ENCODE data around the gene PREP. TPM values are rescaled to one million over a fixed set of nuclear protein-coding genes. Genes with fewer than 3 reads are reported as not detected.

PREP gene
- total and polyA plus RNA-seq, 4 experiments from 2014 or later = 29.8 to 43.6 (median 34.6) TPM

- CTCF ChIA-PET (ENCODE audit: partially characterized antibody) = no interaction called here
- Mint-ChIP-seq H3K4me3 (no peak overlapping the region), H3K9me3 (peaks cover 0 to 1% (median 0%) of the 10 kb centered on the region in 8 donors), H3K27me3 (no peaks in the 10 kb centered on the region), H3K36me3 (peaks cover 90 to 96% of the 10 kb centered on the region in 2 donors), H3K27ac (no peak overlapping the region), H3K4me1 (peaks cover 0 to 2% (median 0%) of the 10 kb centered on the region in 4 donors)
- Histone ChIP-seq H3K9me3 (ENCODE audit: control insufficient read depth in 1 of 2, low read length in 2 of 2) (no peaks in the 10 kb centered on the region), H3K27me3 (ENCODE audit: insufficient read depth, low read length) (no peaks in the 10 kb centered on the region), H3K27ac (ENCODE audit: low read depth, low read length) (no peak overlapping the region), H3K4me1 (ENCODE audit: insufficient read depth, low read length) (no peaks in the 10 kb centered on the region), H3K4me3 (ENCODE audit: low read length in 2 of 2) (no peak overlapping the region), H3K36me3 (ENCODE audit: insufficient read depth, low read length) (peaks cover 35% of the 10 kb centered on the region)
- intact Hi-C loops (cut with micrococcal nuclease) = no loop called here
- POLR2A ChIA-PET (ENCODE audit: partially characterized antibody) = no interaction called here
- no peak for DNase-seq
These were observed 120.0 kb downstream of the PREP start for GRCh38 chr6:105282631-105283585.

- CTCF ChIA-PET (ENCODE audit: partially characterized antibody) = interaction anchor here (1.0 kb wide), 1 partner anchor 8 kb away, joined by 3 read pairs; no protein-coding TSS in a partner anchor
- H3K27ac ChIP-seq (ENCODE audit: low read depth, low read length) = no peak overlapping the region
- no peaks in the 10 kb centered on the region for H3K27me3 Mint-ChIP-seq
- no peaks in the 10 kb centered on the region for H3K9me3 ChIP-seq (ENCODE audit: control insufficient read depth in 1 of 2, low read length in 2 of 2)
- H3K36me3 ChIP-seq (ENCODE audit: insufficient read depth, low read length) = peaks cover 43% of the 10 kb centered on the region
- no peak for DNase-seq
- no peaks in the 10 kb centered on the region for H3K4me1 ChIP-seq (ENCODE audit: insufficient read depth, low read length)
- intact Hi-C loops (cut with micrococcal nuclease) = no loop called here
- no peak overlapping the region for H3K4me3 Mint-ChIP-seq
- no peaks in the 10 kb centered on the region for H3K27me3 ChIP-seq (ENCODE audit: insufficient read depth, low read length)
- POLR2A ChIA-PET (ENCODE audit: partially characterized antibody) = no interaction called here
- H3K9me3 Mint-ChIP-seq = peaks cover 0 to 2% (median 0%) of the 10 kb centered on the region in 8 donors
- H3K36me3 Mint-ChIP-seq = peaks cover 89 to 90% of the 10 kb centered on the region in 2 donors
- H3K4me1 Mint-ChIP-seq = no peaks in the 10 kb centered on the region
- H3K4me3 ChIP-seq (ENCODE audit: low read length in 2 of 2) = no peak overlapping the region
- peak overlapping the region in 1 of 7 donors; percentile 23 for H3K27ac Mint-ChIP-seq
These were observed 122.8 kb downstream of the PREP start for GRCh38 chr6:105280033-105280432.

GRCh38 chr6:105279463-105279862, 123.4 kb downstream of the PREP start:
- intact Hi-C loops (cut with micrococcal nuclease) = no loop called here
- no peaks in the 10 kb centered on the region for H3K27me3 Mint-ChIP-seq
- no peaks in the 10 kb centered on the region for H3K4me1 ChIP-seq (ENCODE audit: insufficient read depth, low read length)
- no peak overlapping the region for H3K4me3 ChIP-seq (ENCODE audit: low read length in 2 of 2)
- H3K36me3 Mint-ChIP-seq = peaks cover 84% of the 10 kb centered on the region in 2 donors
- peaks cover 43% of the 10 kb centered on the region for H3K36me3 ChIP-seq (ENCODE audit: insufficient read depth, low read length)
- no peak overlapping the region for H3K27ac ChIP-seq (ENCODE audit: low read depth, low read length)
- ChIA-PET POLR2A (ENCODE audit: partially characterized antibody) (no interaction called here), CTCF (ENCODE audit: partially characterized antibody) (interaction anchor here (1.0 kb wide), 1 partner anchor 8 kb away, joined by 3 read pairs; no protein-coding TSS in a partner anchor)
- no peak overlapping the region for H3K4me3 Mint-ChIP-seq
- peaks cover 0 to 2% (median 0%) of the 10 kb centered on the region in 8 donors for H3K9me3 Mint-ChIP-seq
- no peak for DNase-seq
- no peaks in the 10 kb centered on the region for H3K27me3 ChIP-seq (ENCODE audit: insufficient read depth, low read length)
- H3K9me3 ChIP-seq (ENCODE audit: control insufficient read depth in 1 of 2, low read length in 2 of 2) = no peaks in the 10 kb centered on the region
- H3K4me1 Mint-ChIP-seq = no peaks in the 10 kb centered on the region
- H3K27ac Mint-ChIP-seq = no peak overlapping the region

GRCh38 chr6:105278813-105279212, 124.1 kb downstream of the PREP start:
- H3K36me3 ChIP-seq (ENCODE audit: insufficient read depth, low read length) = peaks cover 43% of the 10 kb centered on the region
- ChIA-PET POLR2A (ENCODE audit: partially characterized antibody) (no interaction called here), CTCF (ENCODE audit: partially characterized antibody) (no interaction called here)
- H3K27me3 ChIP-seq (ENCODE audit: insufficient read depth, low read length) = no peaks in the 10 kb centered on the region
- no peak overlapping the region for H3K4me3 ChIP-seq (ENCODE audit: low read length in 2 of 2)
- peaks cover 0 to under 1% (median 0%) of the 10 kb centered on the region in 4 donors for H3K4me1 Mint-ChIP-seq
- intact Hi-C loops (cut with micrococcal nuclease) = no loop called here
- no peak overlapping the region for H3K27ac ChIP-seq (ENCODE audit: low read depth, low read length)
- H3K9me3 ChIP-seq (ENCODE audit: control insufficient read depth in 1 of 2, low read length in 2 of 2) = no peaks in the 10 kb centered on the region
- H3K27ac Mint-ChIP-seq = peak overlapping the region in 1 of 7 donors; percentile 58
- H3K9me3 Mint-ChIP-seq = peaks cover 0 to 2% (median 0%) of the 10 kb centered on the region in 8 donors
- no peak overlapping the region for H3K4me3 Mint-ChIP-seq
- peaks cover 78 to 79% of the 10 kb centered on the region in 2 donors for H3K36me3 Mint-ChIP-seq
- no peak for DNase-seq
- no peaks in the 10 kb centered on the region for H3K4me1 ChIP-seq (ENCODE audit: insufficient read depth, low read length)
- H3K27me3 Mint-ChIP-seq = no peaks in the 10 kb centered on the region

GRCh38 chr6:105278035-105278434, 124.8 kb downstream of the PREP start:
- DNase-seq = no peak
- peaks cover 70 to 73% of the 10 kb centered on the region in 2 donors for H3K36me3 Mint-ChIP-seq

GRCh38 chr6:105276374-105276773, 126.5 kb downstream of the PREP start:
- H3K4me3 ChIP-seq (ENCODE audit: low read length in 2 of 2) = no peak overlapping the region
- H3K27ac ChIP-seq (ENCODE audit: low read depth, low read length) = no peak overlapping the region
- H3K27me3 Mint-ChIP-seq = no peaks in the 10 kb centered on the region
- peaks cover 23% of the 10 kb centered on the region for H3K36me3 ChIP-seq (ENCODE audit: insufficient read depth, low read length)
- ChIA-PET CTCF (ENCODE audit: partially characterized antibody) (interaction anchor here (1.6 kb wide), 1 partner anchor 8 kb away, joined by 4 read pairs; no protein-coding TSS in a partner anchor), POLR2A (ENCODE audit: partially characterized antibody) (no interaction called here)
- H3K36me3 Mint-ChIP-seq = peaks cover 53 to 58% of the 10 kb centered on the region in 2 donors
- H3K27ac Mint-ChIP-seq = no peak overlapping the region
- H3K4me1 Mint-ChIP-seq = peaks cover 0 to 5% (median 2%) of the 10 kb centered on the region in 4 donors
- no peaks in the 10 kb centered on the region for H3K27me3 ChIP-seq (ENCODE audit: insufficient read depth, low read length)
- intact Hi-C loops (cut with micrococcal nuclease) = no loop called here
- H3K9me3 ChIP-seq (ENCODE audit: control insufficient read depth in 1 of 2, low read length in 2 of 2) = no peaks in the 10 kb centered on the region
- H3K4me3 Mint-ChIP-seq = no peak overlapping the region
- H3K9me3 Mint-ChIP-seq = peaks cover 0 to 2% (median 0%) of the 10 kb centered on the region in 8 donors
- no peaks in the 10 kb centered on the region for H3K4me1 ChIP-seq (ENCODE audit: insufficient read depth, low read length)
- no peak for DNase-seq

More at GRCh38 chr6:105278035-105278434, 124.8 kb downstream of the PREP start:
- Histone ChIP-seq H3K4me3 (ENCODE audit: low read length in 2 of 2) (no peak overlapping the region), H3K36me3 (ENCODE audit: insufficient read depth, low read length) (peaks cover 36% of the 10 kb centered on the region), H3K27ac (ENCODE audit: low read depth, low read length) (no peak overlapping the region), H3K9me3 (ENCODE audit: control insufficient read depth in 1 of 2, low read length in 2 of 2) (no peaks in the 10 kb centered on the region), H3K27me3 (ENCODE audit: insufficient read depth, low read length) (no peaks in the 10 kb centered on the region), H3K4me1 (ENCODE audit: insufficient read depth, low read length) (no peaks in the 10 kb centered on the region)
- ChIA-PET POLR2A (ENCODE audit: partially characterized antibody) (no interaction called here), CTCF (ENCODE audit: partially characterized antibody) (no interaction called here)
- Mint-ChIP-seq H3K4me3 (no peak overlapping the region), H3K27ac (no peak overlapping the region), H3K27me3 (no peaks in the 10 kb centered on the region), H3K4me1 (peaks cover 0 to 4% (median 2%) of the 10 kb centered on the region in 4 donors), H3K9me3 (peaks cover 0 to 2% (median 0%) of the 10 kb centered on the region in 8 donors)
- intact Hi-C loops (cut with micrococcal nuclease) = no loop called here

GRCh38 chr6:105275542-105275941, 127.3 kb downstream of the PREP start:
- Histone ChIP-seq H3K4me3 (ENCODE audit: low read length in 2 of 2) (no peak overlapping the region), H3K27me3 (ENCODE audit: insufficient read depth, low read length) (no peaks in the 10 kb centered on the region), H3K4me1 (ENCODE audit: insufficient read depth, low read length) (no peaks in the 10 kb centered on the region), H3K27ac (ENCODE audit: low read depth, low read length) (no peak overlapping the region), H3K9me3 (ENCODE audit: control insufficient read depth in 1 of 2, low read length in 2 of 2) (no peaks in the 10 kb centered on the region), H3K36me3 (ENCODE audit: insufficient read depth, low read length) (peaks cover 17% of the 10 kb centered on the region)
- ChIA-PET CTCF (ENCODE audit: partially characterized antibody) (interaction anchor here (1.6 kb wide), 1 partner anchor 9 kb away, joined by 4 read pairs; no protein-coding TSS in a partner anchor), POLR2A (ENCODE audit: partially characterized antibody) (no interaction called here)
- peaks cover 47 to 50% of the 10 kb centered on the region in 2 donors for H3K36me3 Mint-ChIP-seq
- no peaks in the 10 kb centered on the region for H3K27me3 Mint-ChIP-seq
- intact Hi-C loops (cut with micrococcal nuclease) = no loop called here
- peaks cover 0 to 5% (median 2%) of the 10 kb centered on the region in 4 donors for H3K4me1 Mint-ChIP-seq
- no peak for DNase-seq
- no peak overlapping the region for H3K4me3 Mint-ChIP-seq
- peaks cover 0 to 2% (median 0%) of the 10 kb centered on the region in 8 donors for H3K9me3 Mint-ChIP-seq
- no peak overlapping the region for H3K27ac Mint-ChIP-seq
